ENCODE results near the gene MARK4.

DNA sequence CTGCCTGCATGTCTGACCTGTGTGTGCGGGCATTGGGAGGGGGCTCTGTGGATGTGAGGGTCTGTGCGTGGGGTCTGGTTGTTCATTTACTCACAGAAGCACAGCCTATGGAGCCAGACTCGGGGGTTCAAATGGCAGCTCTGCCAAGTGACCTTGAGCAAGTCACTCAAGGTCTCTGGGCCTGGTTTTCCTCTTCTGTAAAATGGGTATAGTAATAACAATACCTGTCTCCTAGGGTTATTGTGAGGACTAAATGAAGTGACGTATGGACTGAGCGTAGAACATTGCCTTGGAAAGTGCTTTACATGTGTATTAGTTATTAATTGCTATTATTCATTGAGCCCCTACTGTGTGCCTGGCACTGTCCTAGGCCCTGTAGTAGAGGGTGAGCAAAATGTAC, 47.2 kb downstream of the MARK4 start:
- no peak for TF ChIP-seq EZH2phosphoT487 (conservative IDR thresholded peaks at IDR 0.05; ENCODE audit: low read length)
- TF ChIP-seq, protein P1, sequence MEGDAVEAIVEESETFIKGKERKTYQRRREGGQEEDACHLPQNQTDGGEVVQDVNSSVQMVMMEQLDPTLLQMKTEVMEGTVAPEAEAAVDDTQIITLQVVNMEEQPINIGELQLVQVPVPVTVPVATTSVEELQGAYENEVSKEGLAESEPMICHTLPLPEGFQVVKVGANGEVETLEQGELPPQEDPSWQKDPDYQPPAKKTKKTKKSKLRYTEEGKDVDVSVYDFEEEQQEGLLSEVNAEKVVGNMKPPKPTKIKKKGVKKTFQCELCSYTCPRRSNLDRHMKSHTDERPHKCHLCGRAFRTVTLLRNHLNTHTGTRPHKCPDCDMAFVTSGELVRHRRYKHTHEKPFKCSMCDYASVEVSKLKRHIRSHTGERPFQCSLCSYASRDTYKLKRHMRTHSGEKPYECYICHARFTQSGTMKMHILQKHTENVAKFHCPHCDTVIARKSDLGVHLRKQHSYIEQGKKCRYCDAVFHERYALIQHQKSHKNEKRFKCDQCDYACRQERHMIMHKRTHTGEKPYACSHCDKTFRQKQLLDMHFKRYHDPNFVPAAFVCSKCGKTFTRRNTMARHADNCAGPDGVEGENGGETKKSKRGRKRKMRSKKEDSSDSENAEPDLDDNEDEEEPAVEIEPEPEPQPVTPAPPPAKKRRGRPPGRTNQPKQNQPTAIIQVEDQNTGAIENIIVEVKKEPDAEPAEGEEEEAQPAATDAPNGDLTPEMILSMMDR (IDR thresholded peaks at IDR 0.05; ENCODE audit: insufficient read depth, low read length, poor library complexity, severe bottlenecking), result no peak

Measured in SU-DHL-6 (cell line).